ENCODE measurements around the gene ADAMTS17.

ADAMTS17 gene

GRCh38 chr15:100372739-100373119, 31.0 kb upstream of the ADAMTS17 start:
- TF ChIP-seq, protein P1, sequence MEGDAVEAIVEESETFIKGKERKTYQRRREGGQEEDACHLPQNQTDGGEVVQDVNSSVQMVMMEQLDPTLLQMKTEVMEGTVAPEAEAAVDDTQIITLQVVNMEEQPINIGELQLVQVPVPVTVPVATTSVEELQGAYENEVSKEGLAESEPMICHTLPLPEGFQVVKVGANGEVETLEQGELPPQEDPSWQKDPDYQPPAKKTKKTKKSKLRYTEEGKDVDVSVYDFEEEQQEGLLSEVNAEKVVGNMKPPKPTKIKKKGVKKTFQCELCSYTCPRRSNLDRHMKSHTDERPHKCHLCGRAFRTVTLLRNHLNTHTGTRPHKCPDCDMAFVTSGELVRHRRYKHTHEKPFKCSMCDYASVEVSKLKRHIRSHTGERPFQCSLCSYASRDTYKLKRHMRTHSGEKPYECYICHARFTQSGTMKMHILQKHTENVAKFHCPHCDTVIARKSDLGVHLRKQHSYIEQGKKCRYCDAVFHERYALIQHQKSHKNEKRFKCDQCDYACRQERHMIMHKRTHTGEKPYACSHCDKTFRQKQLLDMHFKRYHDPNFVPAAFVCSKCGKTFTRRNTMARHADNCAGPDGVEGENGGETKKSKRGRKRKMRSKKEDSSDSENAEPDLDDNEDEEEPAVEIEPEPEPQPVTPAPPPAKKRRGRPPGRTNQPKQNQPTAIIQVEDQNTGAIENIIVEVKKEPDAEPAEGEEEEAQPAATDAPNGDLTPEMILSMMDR (IDR thresholded peaks at IDR 0.05): no peak

- TF ChIP-seq, protein P1 (IDR thresholded peaks at IDR 0.05): no peak
These were observed 13.6 kb upstream of the ADAMTS17 start for GRCh38 chr15:100355342-100355741.

DNA sequence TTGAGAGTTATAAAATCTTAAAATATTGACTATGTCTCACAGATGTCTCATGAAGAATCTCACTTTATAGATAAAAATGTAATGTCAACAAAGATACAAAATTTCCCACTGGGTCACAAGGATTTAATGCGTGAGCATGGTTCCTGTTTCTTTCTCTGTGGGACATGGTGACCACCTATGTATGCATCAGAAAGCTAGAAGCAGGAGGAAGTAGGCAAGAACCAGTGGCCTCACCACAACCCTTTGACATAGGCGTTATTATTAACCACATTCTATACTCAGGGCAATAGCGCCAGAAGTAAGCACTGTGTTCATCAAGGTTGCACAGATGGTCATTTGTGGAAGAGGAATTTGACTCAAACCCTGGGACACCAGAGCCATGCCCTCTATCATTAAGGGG, 11.7 kb upstream of the ADAMTS17 start:
- TF ChIP-seq, protein P1 (IDR thresholded peaks at IDR 0.05): no peak

GRCh38 chr15:100350434-100351226, 8.9 kb upstream of the ADAMTS17 start:
- TF ChIP-seq, protein P1 (IDR thresholded peaks at IDR 0.05): 0 out of 2 replicates have a peak, but pooled peaks have one; percentile 3

DNA sequence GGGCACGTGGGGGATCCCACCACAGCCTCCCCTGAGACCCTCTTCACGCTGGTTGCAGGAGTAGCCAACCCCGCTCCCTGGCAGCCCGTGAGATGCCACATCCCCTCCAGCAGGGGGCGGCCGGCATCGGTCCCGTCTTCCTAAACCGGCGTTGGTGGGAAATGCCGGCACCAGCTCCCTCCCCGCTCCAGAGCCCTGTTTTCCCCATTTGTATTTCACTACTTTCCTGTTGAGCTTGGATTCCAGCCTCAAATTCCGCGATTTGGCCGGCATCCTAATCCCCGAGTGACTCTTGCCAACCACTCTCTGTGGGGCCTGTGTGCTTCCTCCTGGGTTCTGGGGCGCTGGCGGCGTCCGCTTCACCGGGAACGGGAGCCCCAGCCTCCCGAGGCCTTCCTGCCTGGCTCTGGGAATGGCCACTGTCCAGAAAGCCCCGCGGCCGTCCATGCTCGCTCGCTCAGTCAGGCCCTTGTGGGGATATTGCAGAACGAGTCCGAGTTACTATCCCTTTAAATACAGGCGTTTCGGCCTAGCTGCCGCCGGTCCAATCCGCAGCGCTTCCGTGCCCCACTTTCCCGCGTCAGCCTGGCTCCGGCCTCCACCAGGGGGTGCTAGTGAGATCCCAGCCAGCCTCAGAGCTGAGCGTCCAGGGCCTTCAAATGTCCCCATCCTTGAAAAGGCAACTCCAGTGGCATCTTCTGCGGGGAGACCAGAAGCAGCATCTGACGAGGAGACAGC, 8.1 kb upstream of the ADAMTS17 start:
- TF ChIP-seq, protein P1 (IDR thresholded peaks at IDR 0.05): peak; percentile 77

GRCh38 chr15:100349321-100349695, 7.5 kb upstream of the ADAMTS17 start:
- TF ChIP-seq, protein P1 (IDR thresholded peaks at IDR 0.05): no peak

DNA sequence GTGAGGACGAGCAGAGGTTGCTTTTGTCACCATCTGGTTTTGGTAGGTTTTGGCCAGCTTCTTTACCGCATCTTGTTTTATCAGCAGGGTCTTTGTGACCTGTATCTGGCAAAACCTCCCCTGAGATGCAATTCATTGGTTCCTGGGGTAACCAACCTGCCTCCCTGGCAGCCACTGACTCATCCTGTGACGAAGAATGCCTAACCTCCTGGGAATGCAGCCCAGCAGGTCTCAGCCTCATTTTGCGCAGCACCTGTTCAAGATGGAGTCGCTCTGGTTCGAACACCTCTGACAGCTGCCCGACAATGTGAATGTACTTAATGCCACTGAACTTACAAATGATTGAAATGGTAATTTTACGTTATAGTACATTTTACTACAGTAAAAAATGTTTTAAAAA, 6.8 kb upstream of the ADAMTS17 start:
- TF ChIP-seq, protein P1 (IDR thresholded peaks at IDR 0.05): no peak

Measured in LNCAP (cell line).